Parathyroid adenoma (tissue), 2 donors: ENCODE data around the gene VAV1.
"Not testable (repeated sequence)": the region's sequence is repeated elsewhere in the genome, so short reads cannot be mapped to it uniquely, and the experiment has no call there.

Experiments used
- H2AFZ ChIP-seq: fragments of 300-600 bp; sonication (generic); one replicate; pipeline ENCODE4 v1.7.0; 2017; ENCODE audit warnings: antibody characterized with exemption, mild to moderate bottlenecking
- H3K27ac ChIP-seq: fragments of 300-600 bp; sonication (generic); one replicate; pipeline ENCODE4 v1.7.0; 2017
- H3K27me3 ChIP-seq: fragments of 300-600 bp; sonication (generic); one replicate; pipeline ENCODE4 v1.7.0; 2017; ENCODE audit warnings: low read length; ENCODE audit not compliant: control insufficient read depth, insufficient read depth
- H3K36me3 ChIP-seq: fragments of 300-600 bp; sonication (generic); one replicate; pipeline ENCODE4 v1.7.0; 2017; ENCODE audit warnings: low read length; ENCODE audit not compliant: control insufficient read depth, insufficient read depth
- H3K4me1 ChIP-seq: fragments of 300-600 bp; sonication (generic); one replicate; pipeline ENCODE4 v1.7.0; 2017; ENCODE audit warnings: control low read depth
- H3K4me2 ChIP-seq: fragments of 300-600 bp; sonication (generic); one replicate; pipeline ENCODE4 v1.7.0; 2017; ENCODE audit warnings: low read length
- H3K4me3 ChIP-seq: fragments of 300-600 bp; sonication (generic); one replicate; pipeline ENCODE4 v1.7.0; 2017; ENCODE audit warnings: low read depth, low read length
- H3K79me2 ChIP-seq: fragments of 300-600 bp; sonication (generic); one replicate; pipeline ENCODE4 v1.7.0; 2017; ENCODE audit warnings: control low read depth
- H3K9ac ChIP-seq: fragments of 300-600 bp; sonication (generic); one replicate; pipeline ENCODE4 v1.7.0; 2017; ENCODE audit warnings: mild to moderate bottlenecking
- H3K9me3 ChIP-seq: fragments of 300-600 bp; sonication (generic); one replicate; pipeline ENCODE4 v1.7.0; 2017; ENCODE audit warnings: low read length; ENCODE audit not compliant: control insufficient read depth
- TF ChIP-seq, protein P1 (sequence below): fragments of 300-600 bp; sonication (generic); IDR thresholded peaks from one replicate; pipeline ENCODE4 v1.7.0; 2017; ENCODE audit warnings: antibody characterized with exemption, mild to moderate bottlenecking
- donor health status: primary hyperparathyroidism.

VAV1 gene

DNA sequence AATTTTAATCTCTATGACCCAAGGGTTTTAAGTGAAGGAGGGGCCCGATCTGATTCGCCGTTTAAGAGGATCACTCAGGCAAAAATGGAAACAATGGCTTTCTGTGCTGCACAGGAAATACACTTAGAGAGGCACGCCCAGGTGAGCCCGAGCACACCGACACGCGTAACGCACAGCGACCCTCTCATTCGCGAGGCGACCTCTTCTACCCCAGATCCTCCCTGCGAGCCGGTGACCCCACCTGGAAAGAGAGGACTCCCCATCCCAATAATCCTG, 5.5 kb upstream of the VAV1 start:
- Histone ChIP-seq H3K4me2 (peak overlapping the region; percentile 97), H3K27ac (peak overlapping the region; percentile 80), H3K9me3 (no peaks in the 10 kb centered on the region), H3K4me3 (peak overlapping the region; percentile 89), H3K27me3 (no peaks in the 10 kb centered on the region), H2AFZ (peak overlapping the region; percentile 85), H3K9ac (no peak overlapping the region), H3K36me3 (no peaks in the 10 kb centered on the region), H3K79me2 (no peaks in the 10 kb centered on the region), H3K4me1 (peaks cover 19% of the 10 kb centered on the region)
- TF ChIP-seq, protein P1, sequence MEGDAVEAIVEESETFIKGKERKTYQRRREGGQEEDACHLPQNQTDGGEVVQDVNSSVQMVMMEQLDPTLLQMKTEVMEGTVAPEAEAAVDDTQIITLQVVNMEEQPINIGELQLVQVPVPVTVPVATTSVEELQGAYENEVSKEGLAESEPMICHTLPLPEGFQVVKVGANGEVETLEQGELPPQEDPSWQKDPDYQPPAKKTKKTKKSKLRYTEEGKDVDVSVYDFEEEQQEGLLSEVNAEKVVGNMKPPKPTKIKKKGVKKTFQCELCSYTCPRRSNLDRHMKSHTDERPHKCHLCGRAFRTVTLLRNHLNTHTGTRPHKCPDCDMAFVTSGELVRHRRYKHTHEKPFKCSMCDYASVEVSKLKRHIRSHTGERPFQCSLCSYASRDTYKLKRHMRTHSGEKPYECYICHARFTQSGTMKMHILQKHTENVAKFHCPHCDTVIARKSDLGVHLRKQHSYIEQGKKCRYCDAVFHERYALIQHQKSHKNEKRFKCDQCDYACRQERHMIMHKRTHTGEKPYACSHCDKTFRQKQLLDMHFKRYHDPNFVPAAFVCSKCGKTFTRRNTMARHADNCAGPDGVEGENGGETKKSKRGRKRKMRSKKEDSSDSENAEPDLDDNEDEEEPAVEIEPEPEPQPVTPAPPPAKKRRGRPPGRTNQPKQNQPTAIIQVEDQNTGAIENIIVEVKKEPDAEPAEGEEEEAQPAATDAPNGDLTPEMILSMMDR: no peak

DNA sequence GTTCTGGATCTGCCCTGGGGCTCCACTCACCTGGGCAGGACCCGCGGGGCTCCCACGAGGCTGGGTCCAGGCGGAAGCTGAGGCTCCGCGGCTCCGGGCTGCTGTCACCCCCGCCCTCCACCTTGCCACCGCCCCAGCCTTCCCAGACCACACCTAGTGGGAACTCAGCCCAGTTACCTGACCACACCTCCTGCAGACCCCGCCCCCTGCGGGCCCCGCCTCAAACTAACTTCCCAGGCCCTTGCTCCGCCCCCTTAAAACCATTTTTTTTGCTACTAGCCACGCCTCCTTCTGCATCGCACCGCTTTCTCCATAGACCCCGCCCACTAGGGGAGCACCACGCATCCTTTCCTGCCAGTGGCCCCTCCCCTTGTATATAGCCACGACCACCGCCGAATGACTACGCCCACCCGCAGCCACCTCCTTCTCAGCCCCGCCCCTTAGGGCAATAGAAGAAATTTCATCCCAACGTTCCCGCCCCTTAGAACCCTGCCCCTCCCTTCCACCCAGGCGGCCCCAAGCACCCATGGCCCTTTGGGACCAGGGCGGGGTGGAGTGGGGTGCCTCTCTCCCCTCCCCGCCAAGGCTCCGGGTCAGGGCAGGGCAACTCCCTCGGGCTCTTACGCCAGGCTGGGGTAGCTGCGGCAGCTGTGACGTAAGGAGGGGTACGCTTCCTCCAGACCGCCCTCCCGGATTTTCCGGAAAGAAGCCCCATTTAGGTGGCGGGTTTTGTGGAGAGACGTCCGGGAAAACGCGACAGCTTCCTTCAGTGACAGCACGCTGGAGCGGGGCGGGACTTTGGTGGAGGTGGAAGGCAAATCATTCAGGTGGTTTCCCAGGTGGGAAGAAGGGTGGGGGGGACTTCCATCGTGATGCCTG, 4.9 kb upstream of the VAV1 start, which contains the start of gene SH2D3A:
TSS of gene SH2D3A (minus strand) at position 79 of the 879 bp plus-strand sequence. CDS start 3,687 bp downstream, outside the sequence.
- peak within 1 kb of the TSS; percentile 89 for H3K4me3 ChIP-seq
- no peaks in the 10 kb centered on the region for H3K36me3 ChIP-seq
- peak within 1 kb of the TSS; percentile 85 for H2AFZ ChIP-seq
- peak within 1 kb of the TSS; percentile 97 for H3K4me2 ChIP-seq
- no peaks in the 10 kb centered on the region for H3K9me3 ChIP-seq
- H3K27me3 ChIP-seq: no peaks in the 10 kb centered on the region
- TF ChIP-seq, protein P1: peak; percentile 9
- peak within 1 kb of the TSS; percentile 80 for H3K27ac ChIP-seq
- no peak within 1 kb of the TSS for H3K9ac ChIP-seq
- H3K79me2 ChIP-seq: no peaks in the 10 kb centered on the region
- H3K4me1 ChIP-seq: peaks cover 19% of the 10 kb centered on the region

DNA sequence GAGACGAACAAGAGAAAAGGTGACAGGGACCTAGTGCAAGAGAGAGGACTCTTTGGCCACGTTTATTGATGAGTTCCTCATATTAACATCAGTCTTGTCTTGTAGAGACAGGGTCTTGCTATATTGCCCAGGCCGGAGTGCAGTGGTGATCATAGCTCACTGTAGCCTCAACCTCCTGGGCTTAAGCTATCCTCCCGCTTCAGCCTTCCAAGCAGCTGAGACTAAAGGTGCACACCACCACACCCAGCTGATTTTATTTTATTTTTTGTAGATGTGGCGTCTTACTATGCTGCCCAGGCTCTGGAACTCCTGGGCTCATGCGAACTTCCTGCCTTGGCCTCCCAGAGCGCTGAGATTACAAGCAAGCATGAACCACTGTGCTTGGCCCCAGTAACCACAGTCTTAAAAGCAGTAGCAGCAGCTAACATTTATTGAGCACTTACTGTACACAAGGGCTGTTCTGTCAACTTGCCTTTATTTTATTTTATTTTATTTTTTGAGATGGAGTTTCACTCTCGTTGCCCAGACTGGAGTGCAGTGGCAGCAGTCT, 4.2 kb upstream of the VAV1 start:
- no peaks in the 10 kb centered on the region for H3K9me3 ChIP-seq
- H3K27ac ChIP-seq: peak overlapping the region; percentile 80
- H3K9ac ChIP-seq: no peak overlapping the region
- no peak overlapping the region for H2AFZ ChIP-seq
- TF ChIP-seq, protein P1: no peak
- H3K4me1 ChIP-seq: peaks cover 19% of the 10 kb centered on the region
- no peaks in the 10 kb centered on the region for H3K79me2 ChIP-seq
- no peaks in the 10 kb centered on the region for H3K27me3 ChIP-seq
- no peak overlapping the region for H3K4me2 ChIP-seq
- H3K36me3 ChIP-seq: no peaks in the 10 kb centered on the region
- no peak overlapping the region for H3K4me3 ChIP-seq

DNA sequence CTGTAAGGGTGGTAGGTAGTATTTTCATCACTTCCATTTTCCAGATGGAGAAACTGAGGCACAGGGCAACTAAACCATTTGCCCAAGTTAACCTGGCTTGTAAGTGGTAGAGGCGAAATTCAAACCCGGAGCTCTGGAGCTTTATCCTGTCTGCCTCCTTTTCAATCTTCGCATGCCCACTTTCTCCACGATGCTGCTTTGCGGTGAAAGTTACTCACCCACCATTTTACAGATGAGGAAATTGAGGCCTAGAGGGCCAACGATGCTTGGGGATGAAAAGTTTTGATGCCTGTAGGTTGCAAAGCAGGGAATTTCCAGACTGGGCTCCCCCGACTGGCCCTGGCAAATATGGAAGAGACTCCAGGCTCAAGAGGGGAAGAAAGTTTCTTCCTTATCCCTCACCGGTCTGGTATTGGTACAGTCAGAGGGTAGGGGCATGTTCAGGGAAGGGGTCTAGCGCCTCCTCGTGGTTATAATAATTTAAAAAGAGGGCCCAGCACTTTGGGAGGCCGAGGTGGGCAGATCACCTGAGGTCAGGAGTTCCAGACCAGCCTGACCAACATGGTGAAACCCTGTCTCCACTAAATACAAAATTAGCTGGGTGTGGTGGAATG, 3.4 kb upstream of the VAV1 start:
- H3K4me2 ChIP-seq: no peak overlapping the region
- TF ChIP-seq, protein P1: no peak
- H2AFZ ChIP-seq: no peak overlapping the region
- H3K27me3 ChIP-seq: no peaks in the 10 kb centered on the region
- no peak overlapping the region for H3K4me3 ChIP-seq
- H3K27ac ChIP-seq: no peak overlapping the region
- no peak overlapping the region for H3K9ac ChIP-seq
- peaks cover 19% of the 10 kb centered on the region for H3K4me1 ChIP-seq
- no peaks in the 10 kb centered on the region for H3K79me2 ChIP-seq
- H3K9me3 ChIP-seq: no peaks in the 10 kb centered on the region
- no peaks in the 10 kb centered on the region for H3K36me3 ChIP-seq

DNA sequence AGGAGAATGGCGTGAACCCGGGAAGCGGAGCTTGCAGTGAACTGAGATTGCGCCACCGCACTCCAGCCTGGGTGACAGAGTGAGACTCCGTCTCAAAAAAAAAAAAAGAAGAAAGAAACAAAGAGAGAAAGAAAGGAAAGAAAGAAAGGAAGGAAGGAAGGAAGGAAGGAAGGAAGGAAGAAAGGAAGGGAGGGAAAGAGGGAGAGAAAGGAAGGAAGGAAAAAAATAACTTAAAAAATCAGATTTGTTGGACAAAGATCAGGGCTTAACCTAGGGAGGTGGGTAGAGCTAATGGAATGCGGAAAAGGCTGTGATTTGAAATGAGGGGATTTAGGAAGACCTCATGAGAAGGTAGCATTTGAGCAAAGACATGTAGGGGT, 870 bp upstream of the VAV1 start:
- not testable (repeated sequence) for H3K4me1 ChIP-seq, H3K36me3 ChIP-seq, H3K9me3 ChIP-seq, H3K79me2 ChIP-seq, H3K27me3 ChIP-seq, H2AFZ ChIP-seq, H3K4me2 ChIP-seq, H3K27ac ChIP-seq, H3K4me3 ChIP-seq, H3K9ac ChIP-seq
